PFSK-1 (cell line): ENCODE measurements around the gene IQGAP1.

Experiments used
- FOXP2 ChIP-seq: optimal IDR thresholded peaks from 2 replicates; pipeline ENCODE3; 2011; ENCODE audit warnings: borderline replicate concordance, control low read depth, inconsistent platforms; ENCODE audit not compliant: insufficient read depth; ENCODE audit errors: extremely low read length, extremely low read depth
- POLR2AphosphoS5 ChIP-seq: IDR thresholded peaks from 2 replicates; pipeline ENCODE4 v1.6.1; 2012; ENCODE audit warnings: low read depth, mild to moderate bottlenecking, control low read depth, low read length, moderate library complexity
- SIN3A ChIP-seq: IDR thresholded peaks from 2 replicates; pipeline ENCODE4 v1.6.1; 2012; ENCODE audit warnings: mild to moderate bottlenecking, low read length, moderate library complexity, borderline replicate concordance; ENCODE audit not compliant: insufficient read depth
- TAF1 ChIP-seq: IDR thresholded peaks from 2 replicates; pipeline ENCODE4 v1.6.1; 2012; ENCODE audit warnings: low read length, control low read depth, borderline replicate concordance; ENCODE audit not compliant: insufficient read depth
- TF ChIP-seq, protein P1 (sequence below), 2 experiments: IDR thresholded peaks; 2 replicates each; pipeline versions ENCODE4 v1.6.1 to v1.8.0; 2011 to 2012; ENCODE audit warnings: low read depth in 2 of 2, low read length in 2 of 2, control low read depth in 1 of 2, inconsistent platforms in 1 of 2, mild to moderate bottlenecking in 1 of 2, moderate library complexity in 1 of 2; ENCODE audit not compliant: insufficient read depth in 1 of 2

DNA sequence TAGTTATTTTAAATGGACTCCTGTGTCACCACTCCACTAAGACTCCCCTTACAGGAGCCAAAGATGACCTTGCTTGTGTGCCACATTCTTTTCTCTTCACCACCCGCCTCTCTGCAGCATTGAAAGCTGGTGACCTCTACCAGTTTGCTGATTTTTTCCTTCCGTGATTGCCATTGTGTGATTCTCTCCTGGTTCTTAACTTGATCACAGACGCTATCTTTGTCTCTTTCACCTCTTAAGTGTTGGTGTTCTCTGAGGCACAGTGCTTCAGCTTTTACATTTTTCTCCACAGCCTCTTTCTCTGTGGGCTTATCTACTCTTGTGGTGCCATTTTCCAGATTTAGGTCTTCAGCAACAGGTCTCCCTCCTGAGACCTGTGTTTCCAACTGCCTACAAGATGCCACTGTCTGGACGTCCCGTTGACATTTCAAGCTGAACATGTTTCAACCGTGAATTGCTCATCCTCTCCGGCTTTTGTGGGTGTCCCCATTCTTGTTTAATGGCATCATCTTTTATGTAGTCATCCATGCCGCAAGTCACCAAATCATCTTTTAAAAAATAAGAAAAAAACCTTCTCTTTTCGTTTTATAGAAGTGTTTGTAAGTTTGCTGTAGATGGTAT lies 26.5 kb downstream of the IQGAP1 start:
- no peak for TF ChIP-seq POLR2AphosphoS5
- TF ChIP-seq TAF1, result no peak
- TF ChIP-seq, protein P1, sequence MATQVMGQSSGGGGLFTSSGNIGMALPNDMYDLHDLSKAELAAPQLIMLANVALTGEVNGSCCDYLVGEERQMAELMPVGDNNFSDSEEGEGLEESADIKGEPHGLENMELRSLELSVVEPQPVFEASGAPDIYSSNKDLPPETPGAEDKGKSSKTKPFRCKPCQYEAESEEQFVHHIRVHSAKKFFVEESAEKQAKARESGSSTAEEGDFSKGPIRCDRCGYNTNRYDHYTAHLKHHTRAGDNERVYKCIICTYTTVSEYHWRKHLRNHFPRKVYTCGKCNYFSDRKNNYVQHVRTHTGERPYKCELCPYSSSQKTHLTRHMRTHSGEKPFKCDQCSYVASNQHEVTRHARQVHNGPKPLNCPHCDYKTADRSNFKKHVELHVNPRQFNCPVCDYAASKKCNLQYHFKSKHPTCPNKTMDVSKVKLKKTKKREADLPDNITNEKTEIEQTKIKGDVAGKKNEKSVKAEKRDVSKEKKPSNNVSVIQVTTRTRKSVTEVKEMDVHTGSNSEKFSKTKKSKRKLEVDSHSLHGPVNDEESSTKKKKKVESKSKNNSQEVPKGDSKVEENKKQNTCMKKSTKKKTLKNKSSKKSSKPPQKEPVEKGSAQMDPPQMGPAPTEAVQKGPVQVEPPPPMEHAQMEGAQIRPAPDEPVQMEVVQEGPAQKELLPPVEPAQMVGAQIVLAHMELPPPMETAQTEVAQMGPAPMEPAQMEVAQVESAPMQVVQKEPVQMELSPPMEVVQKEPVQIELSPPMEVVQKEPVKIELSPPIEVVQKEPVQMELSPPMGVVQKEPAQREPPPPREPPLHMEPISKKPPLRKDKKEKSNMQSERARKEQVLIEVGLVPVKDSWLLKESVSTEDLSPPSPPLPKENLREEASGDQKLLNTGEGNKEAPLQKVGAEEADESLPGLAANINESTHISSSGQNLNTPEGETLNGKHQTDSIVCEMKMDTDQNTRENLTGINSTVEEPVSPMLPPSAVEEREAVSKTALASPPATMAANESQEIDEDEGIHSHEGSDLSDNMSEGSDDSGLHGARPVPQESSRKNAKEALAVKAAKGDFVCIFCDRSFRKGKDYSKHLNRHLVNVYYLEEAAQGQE (IDR thresholded peaks at IDR 0.05; ENCODE audit: insufficient read depth in 1 of 2, low read depth in 2 of 2, low read length in 2 of 2), result no peak
- TF ChIP-seq FOXP2, result no peak
- TF ChIP-seq SIN3A, result no peak
